ENCODE data around the gene IDH3G. TPM values are rescaled to one million over a fixed set of nuclear protein-coding genes. Genes with fewer than 3 reads are reported as not detected.
"Not testable (repeated sequence)": the region's sequence is repeated elsewhere in the genome, so short reads cannot be mapped to it uniquely, and the experiment has no call there.

IDH3G gene
- total and polyA plus RNA-seq, 2 donors (not counting 1 experiment from before 2014, with no cell fraction given), result 62.8 to 122 TPM

- peaks cover 32% of the 10 kb centered on the region for H3K4me1 Mint-ChIP-seq
- H3K4me3 ChIP-seq (ENCODE audit: control extremely low read depth in 1 of 5, extremely low read depth in 1 of 5, insufficient read depth in 1 of 5, low read depth in 2 of 5, low read length in 4 of 5); H3K4me2 ChIP-seq (replicated peaks; ENCODE audit: low read depth, low read length, poor library complexity, severe bottlenecking); H3K27ac ChIP-seq (ENCODE audit: low read length in 2 of 2); ATAC-seq (ENCODE audit: low read depth); H4K20me1 ChIP-seq (ENCODE audit: control insufficient read depth, insufficient read depth, low read length, poor library complexity, severe bottlenecking); DNase-seq; H3K36me3 ChIP-seq (replicated peaks in 1 of 2; ENCODE audit: control extremely low read depth in 1 of 2, control insufficient read depth in 1 of 2, extremely low read depth in 1 of 2, insufficient read depth in 2 of 2, low read length in 1 of 2); H3K79me2 ChIP-seq (ENCODE audit: control insufficient read depth, insufficient read depth, low read length); H3K9me3 ChIP-seq (ENCODE audit: control extremely low read depth in 1 of 3, control insufficient read depth in 2 of 3, insufficient read depth in 1 of 3, low read length in 2 of 3); intact Hi-C loops (cut with micrococcal nuclease); CTCF ChIA-PET; H3K4me3 Mint-ChIP-seq; H3K9ac ChIP-seq (ENCODE audit: low read length); H3K27me3 ChIP-seq (replicated peaks in 1 of 4; ENCODE audit: control extremely low read depth in 1 of 4, control insufficient read depth in 3 of 4, insufficient read depth in 4 of 4, low read length in 3 of 4); H3K27me3 Mint-ChIP-seq; H3K27ac Mint-ChIP-seq; H2AFZ ChIP-seq (ENCODE audit: insufficient read depth, low read depth, low read length, poor library complexity, severe bottlenecking); H3K9me3 Mint-ChIP-seq (ENCODE audit: insufficient read depth): not testable (repeated sequence)
- peaks cover 8 to 55% of the 10 kb centered on the region in 2 donors for H3K4me1 ChIP-seq (ENCODE audit: control insufficient read depth in 2 of 2, insufficient read depth in 2 of 2, low read length in 2 of 2)
- POLR2A ChIA-PET, result interaction anchor here (0.6 kb wide), 1 partner anchor 259 kb away, joined by 7 read pairs; no protein-coding TSS in a partner anchor
- WGBS (ENCODE audit: insufficient coverage), result 99% methylated on average over 12 of the region's 14 CpGs
Measured at GRCh38 chrX:153742111-153742510, 52.1 kb downstream of the IDH3G start.

GRCh38 chrX:153741446-153741845, 52.7 kb downstream of the IDH3G start:
- no peaks in the 10 kb centered on the region for H3K9me3 ChIP-seq (ENCODE audit: control extremely low read depth in 1 of 3, control insufficient read depth in 2 of 3, insufficient read depth in 1 of 3, low read length in 2 of 3)
- H2AFZ ChIP-seq (ENCODE audit: insufficient read depth, low read depth, low read length, poor library complexity, severe bottlenecking), result no peak overlapping the region
- Mint-ChIP-seq H3K4me3 (no peak overlapping the region), H3K27me3 (no peaks in the 10 kb centered on the region), H3K27ac (no peak overlapping the region), H3K4me1 (peaks cover 32% of the 10 kb centered on the region), H3K9me3 (ENCODE audit: insufficient read depth) (no peaks in the 10 kb centered on the region)
- intact Hi-C loops (cut with micrococcal nuclease), result no loop called here
- H3K27me3 ChIP-seq (replicated peaks in 1 of 4; ENCODE audit: control extremely low read depth in 1 of 4, control insufficient read depth in 3 of 4, insufficient read depth in 4 of 4, low read length in 3 of 4), result no peaks in the 10 kb centered on the region
- ChIA-PET CTCF (no interaction called here), POLR2A (no interaction called here)
- H3K4me3 ChIP-seq (ENCODE audit: control extremely low read depth in 1 of 5, extremely low read depth in 1 of 5, insufficient read depth in 1 of 5, low read depth in 2 of 5, low read length in 4 of 5), result no peak overlapping the region
- no peak overlapping the region for H3K4me2 ChIP-seq (replicated peaks; ENCODE audit: low read depth, low read length, poor library complexity, severe bottlenecking)
- WGBS (ENCODE audit: insufficient coverage), result 74% methylated on average over 9 of the region's 14 CpGs
- DNase-seq (no peak), ATAC-seq (ENCODE audit: low read depth) (no peak)
- no peak overlapping the region for H3K9ac ChIP-seq (ENCODE audit: low read length)
- peaks cover 8 to 55% of the 10 kb centered on the region in 2 donors for H3K4me1 ChIP-seq (ENCODE audit: control insufficient read depth in 2 of 2, insufficient read depth in 2 of 2, low read length in 2 of 2)
- no peaks in the 10 kb centered on the region for H4K20me1 ChIP-seq (ENCODE audit: control insufficient read depth, insufficient read depth, low read length, poor library complexity, severe bottlenecking)
- H3K36me3 ChIP-seq (replicated peaks in 1 of 2; ENCODE audit: control extremely low read depth in 1 of 2, control insufficient read depth in 1 of 2, extremely low read depth in 1 of 2, insufficient read depth in 2 of 2, low read length in 1 of 2), result peaks cover 0 to 8% of the 10 kb centered on the region in 2 experiments
- H3K27ac ChIP-seq (ENCODE audit: low read length in 2 of 2), result no peak overlapping the region
- H3K79me2 ChIP-seq (ENCODE audit: control insufficient read depth, insufficient read depth, low read length), result peaks cover 3% of the 10 kb centered on the region
- TF ChIP-seq EZH2 (IDR thresholded peaks at IDR 0.05; ENCODE audit: borderline replicate concordance, insufficient read depth, low read depth, low read length, poor library complexity, severe bottlenecking) (no peak), CTCF (IDR thresholded peaks at IDR 0.05) (no peak)
